Ishikawa (cell line): ENCODE measurements around the gene MAPKBP1.
A peak's percentile ranks its signal among the peaks of the same experiment; 100 is the strongest.

Experiments
- CEBPB ChIP-seq: IDR thresholded peaks from 2 replicates; pipeline ENCODE4 v1.6.1; 2012
- CREB1 ChIP-seq: IDR thresholded peaks from 2 replicates; pipeline ENCODE4 v1.6.1; 2012; ENCODE audit warnings: low read depth
- EGR1 ChIP-seq: IDR thresholded peaks from 2 replicates; pipeline ENCODE4 v1.6.1; 2012
- EP300 ChIP-seq: IDR thresholded peaks from 2 replicates; pipeline ENCODE4 v1.6.1; 2012; ENCODE audit warnings: borderline replicate concordance
- FOXM1 ChIP-seq: IDR thresholded peaks from 2 replicates; pipeline ENCODE4 v1.6.1; 2012; ENCODE audit warnings: low read depth, borderline replicate concordance
- MAX ChIP-seq: IDR thresholded peaks from 2 replicates; pipeline ENCODE4 v1.6.1; 2012
- NFIC ChIP-seq: IDR thresholded peaks from 2 replicates; pipeline ENCODE4 v1.6.1; 2012
- RAD21 ChIP-seq: IDR thresholded peaks from 2 replicates; pipeline ENCODE4 v1.6.1; 2012; ENCODE audit warnings: low read depth
- TAF1 ChIP-seq: IDR thresholded peaks from 2 replicates; pipeline ENCODE4 v1.6.1; 2012; ENCODE audit warnings: low read depth, mild to moderate bottlenecking
- TCF12 ChIP-seq: IDR thresholded peaks from 2 replicates; pipeline ENCODE4 v1.6.1; 2012; ENCODE audit warnings: low read depth
- TEAD4 ChIP-seq: IDR thresholded peaks from 2 replicates; pipeline ENCODE4 v1.6.1; 2012
- USF1 ChIP-seq: IDR thresholded peaks from 2 replicates; pipeline ENCODE4 v1.6.1; 2012
- YY1 ChIP-seq: IDR thresholded peaks from 2 replicates; pipeline ENCODE4 v1.6.1; 2012; ENCODE audit warnings: low read depth
- ZBTB7A ChIP-seq: IDR thresholded peaks from 2 replicates; pipeline ENCODE4 v1.6.1; 2012; ENCODE audit warnings: low read depth
- TF ChIP-seq, protein P1 (sequence below): IDR thresholded peaks from 2 replicates; pipeline ENCODE4 v1.6.1; 2012; ENCODE audit warnings: low read depth, mild to moderate bottlenecking

Gene MAPKBP1

DNA sequence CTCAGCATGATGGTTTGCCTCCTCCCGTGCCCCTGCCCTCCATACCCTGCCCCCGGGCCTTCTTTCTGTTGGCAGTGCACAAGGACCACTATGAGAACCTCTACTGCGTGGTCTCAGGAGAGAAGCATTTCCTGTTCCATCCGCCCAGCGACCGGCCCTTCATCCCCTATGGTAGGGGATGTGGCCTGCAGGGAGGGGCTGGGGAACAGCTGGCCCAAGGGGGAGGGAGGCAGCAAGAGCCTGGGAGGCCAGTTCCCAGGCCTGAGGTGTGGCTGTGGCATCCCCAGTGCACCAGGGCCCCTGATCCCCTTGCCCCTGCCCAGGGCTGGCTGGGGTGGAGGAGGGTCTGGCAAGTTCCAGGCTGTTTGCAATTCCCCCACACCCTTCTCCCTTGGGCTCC lies 61.8 kb downstream of the MAPKBP1 start:
- TF ChIP-seq ZBTB7A, result no peak
- no peak for TF ChIP-seq TAF1
- TF ChIP-seq NFIC, result no peak
- no peak for TF ChIP-seq CEBPB

GRCh38 chr15:41836713-41837454 lies 62.6 kb downstream of the MAPKBP1 start:
- no peak for TF ChIP-seq EP300

- TF ChIP-seq CREB1 (no peak), EP300 (peak; percentile 75; the same call in 1 of the 2 replicates), TEAD4 (peak; percentile 68), USF1 (no peak), EGR1 (no peak), MAX (peak; percentile 67), CEBPB (peak; percentile 98), TCF12 (peak; percentile 86), FOXM1 (0 out of 2 replicates have a peak, but pooled peaks have one; percentile 25), TAF1 (no peak), YY1 (peak; percentile 66; the same call in 1 of the 2 replicates), ZBTB7A (0 out of 2 replicates have a peak, but pooled peaks have one; percentile 47), NFIC (peak; percentile 87)
These were observed 64.2 kb downstream of the MAPKBP1 start, which contains the start of gene PLA2G4B for GRCh38 chr15:41838400-41838897. Gene PLA2G4B, plus strand, starts transcription at chr15:41838847. Its CDS starts 67 bp downstream, at chr15:41838914.

DNA sequence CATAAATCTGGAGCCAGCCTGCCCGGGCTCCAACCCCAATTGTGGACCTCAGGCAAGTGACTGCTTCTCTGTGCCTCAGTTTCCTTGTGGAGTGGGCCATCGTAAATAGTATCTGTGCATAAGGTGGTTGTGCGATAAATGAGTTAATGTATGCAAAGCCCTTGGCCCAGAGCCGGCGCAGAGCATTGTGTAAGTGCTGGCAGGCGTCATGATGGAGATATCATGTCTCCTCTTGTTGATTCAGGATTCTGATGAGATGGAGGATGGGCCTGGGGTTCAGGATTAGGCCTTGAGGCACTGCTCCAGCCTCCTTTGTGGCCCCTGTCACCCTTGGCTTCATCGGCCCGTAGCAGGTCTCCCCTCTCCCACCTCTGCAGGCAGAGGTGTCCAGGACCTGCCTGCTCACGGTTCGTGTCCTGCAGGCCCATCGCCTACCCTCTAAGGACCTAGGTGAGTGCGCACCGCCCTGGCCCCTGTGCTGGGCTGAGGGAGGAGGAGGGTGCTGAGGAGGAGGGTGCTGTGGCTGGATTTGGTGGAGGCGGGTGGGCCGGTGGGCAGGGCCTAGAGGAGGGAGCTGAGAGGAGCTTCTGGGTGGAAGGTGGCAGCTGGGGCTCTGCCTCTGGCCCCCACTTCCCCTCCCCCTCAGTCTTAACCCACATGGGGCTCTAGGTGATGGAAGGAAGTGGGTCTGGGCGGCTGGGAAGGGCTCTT lies 65.7 kb downstream of the MAPKBP1 start:
- TF ChIP-seq TAF1, result no peak
- TF ChIP-seq CREB1, result no peak
- TF ChIP-seq, protein P1, sequence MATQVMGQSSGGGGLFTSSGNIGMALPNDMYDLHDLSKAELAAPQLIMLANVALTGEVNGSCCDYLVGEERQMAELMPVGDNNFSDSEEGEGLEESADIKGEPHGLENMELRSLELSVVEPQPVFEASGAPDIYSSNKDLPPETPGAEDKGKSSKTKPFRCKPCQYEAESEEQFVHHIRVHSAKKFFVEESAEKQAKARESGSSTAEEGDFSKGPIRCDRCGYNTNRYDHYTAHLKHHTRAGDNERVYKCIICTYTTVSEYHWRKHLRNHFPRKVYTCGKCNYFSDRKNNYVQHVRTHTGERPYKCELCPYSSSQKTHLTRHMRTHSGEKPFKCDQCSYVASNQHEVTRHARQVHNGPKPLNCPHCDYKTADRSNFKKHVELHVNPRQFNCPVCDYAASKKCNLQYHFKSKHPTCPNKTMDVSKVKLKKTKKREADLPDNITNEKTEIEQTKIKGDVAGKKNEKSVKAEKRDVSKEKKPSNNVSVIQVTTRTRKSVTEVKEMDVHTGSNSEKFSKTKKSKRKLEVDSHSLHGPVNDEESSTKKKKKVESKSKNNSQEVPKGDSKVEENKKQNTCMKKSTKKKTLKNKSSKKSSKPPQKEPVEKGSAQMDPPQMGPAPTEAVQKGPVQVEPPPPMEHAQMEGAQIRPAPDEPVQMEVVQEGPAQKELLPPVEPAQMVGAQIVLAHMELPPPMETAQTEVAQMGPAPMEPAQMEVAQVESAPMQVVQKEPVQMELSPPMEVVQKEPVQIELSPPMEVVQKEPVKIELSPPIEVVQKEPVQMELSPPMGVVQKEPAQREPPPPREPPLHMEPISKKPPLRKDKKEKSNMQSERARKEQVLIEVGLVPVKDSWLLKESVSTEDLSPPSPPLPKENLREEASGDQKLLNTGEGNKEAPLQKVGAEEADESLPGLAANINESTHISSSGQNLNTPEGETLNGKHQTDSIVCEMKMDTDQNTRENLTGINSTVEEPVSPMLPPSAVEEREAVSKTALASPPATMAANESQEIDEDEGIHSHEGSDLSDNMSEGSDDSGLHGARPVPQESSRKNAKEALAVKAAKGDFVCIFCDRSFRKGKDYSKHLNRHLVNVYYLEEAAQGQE, result no peak
- no peak for TF ChIP-seq EP300
- TF ChIP-seq FOXM1, result no peak
- no peak for TF ChIP-seq CEBPB
- TF ChIP-seq YY1, result no peak
- no peak for TF ChIP-seq ZBTB7A
- no peak for TF ChIP-seq MAX
- no peak for TF ChIP-seq TEAD4
- TF ChIP-seq TCF12, result no peak
- TF ChIP-seq EGR1, result no peak
- no peak for TF ChIP-seq USF1
- no peak for TF ChIP-seq NFIC
- no peak for TF ChIP-seq RAD21

- TF ChIP-seq TAF1, result no peak
- TF ChIP-seq RAD21, result no peak
- TF ChIP-seq YY1, result no peak
- TF ChIP-seq EGR1, result no peak
- TF ChIP-seq CREB1, result no peak
- no peak for TF ChIP-seq FOXM1
- TF ChIP-seq, protein P1, result no peak
- no peak for TF ChIP-seq NFIC
- TF ChIP-seq CEBPB, result no peak
- TF ChIP-seq ZBTB7A, result no peak
- TF ChIP-seq TEAD4, result no peak
- no peak for TF ChIP-seq TCF12
- TF ChIP-seq MAX, result no peak
These were observed 66.4 kb downstream of the MAPKBP1 start for GRCh38 chr15:41840673-41841072.
